Measurements from ENCODE around the gene SHISAL2A.

SHISAL2A gene

DNA sequence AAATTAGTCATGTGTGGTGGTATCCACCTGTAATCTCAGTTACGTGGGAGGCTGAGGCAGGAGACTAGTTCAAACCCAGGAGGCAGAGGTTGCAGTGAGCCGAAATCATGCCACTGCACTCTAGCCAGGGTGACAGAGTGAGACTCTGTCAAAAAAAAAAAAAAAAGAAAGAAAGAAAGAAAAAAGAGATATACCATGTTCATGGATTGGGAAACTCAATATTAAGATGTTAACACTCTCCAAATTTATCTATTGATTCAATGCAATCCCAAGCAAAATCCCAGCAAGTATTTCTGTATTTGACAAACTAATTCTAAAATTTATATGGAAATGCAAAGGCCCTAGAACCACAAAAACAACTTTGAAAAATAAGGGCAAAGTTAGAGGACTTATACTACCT, 11.0 kb upstream of the SHISAL2A start:
- no peak for DNase-seq (ENCODE audit: low read depth)

GRCh38 chr1:52623812-52624211, 9.2 kb upstream of the SHISAL2A start:
- no peak for DNase-seq (ENCODE audit: low read depth)

DNA sequence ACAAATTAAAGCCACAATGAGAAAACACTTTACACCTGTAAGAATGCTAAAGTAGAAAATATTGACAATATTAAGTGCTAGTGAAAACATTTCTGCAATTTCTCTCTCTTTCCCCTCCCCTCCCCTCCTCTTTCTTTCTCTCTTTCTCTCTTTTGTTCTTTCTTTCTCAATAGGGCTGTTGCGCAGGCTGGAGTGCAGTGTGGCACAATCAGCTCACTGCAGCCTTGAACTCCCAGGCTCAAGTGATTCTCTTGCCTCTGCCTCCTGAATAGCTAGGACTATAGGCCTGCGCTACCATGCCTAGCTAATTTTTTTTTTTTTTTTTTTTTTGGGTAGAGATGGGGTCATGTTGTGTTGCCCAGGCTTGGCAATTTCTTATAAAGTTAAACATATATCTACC, 5.9 kb upstream of the SHISAL2A start:
- no peak for DNase-seq (ENCODE audit: low read depth)

- no peak for DNase-seq (ENCODE audit: low read depth)
Measured at GRCh38 chr1:52628614-52629324, 4.2 kb upstream of the SHISAL2A start.

- no peak for DNase-seq (ENCODE audit: low read depth)
Measured at GRCh38 chr1:52629325-52629643, 3.7 kb upstream of the SHISAL2A start.

DNA sequence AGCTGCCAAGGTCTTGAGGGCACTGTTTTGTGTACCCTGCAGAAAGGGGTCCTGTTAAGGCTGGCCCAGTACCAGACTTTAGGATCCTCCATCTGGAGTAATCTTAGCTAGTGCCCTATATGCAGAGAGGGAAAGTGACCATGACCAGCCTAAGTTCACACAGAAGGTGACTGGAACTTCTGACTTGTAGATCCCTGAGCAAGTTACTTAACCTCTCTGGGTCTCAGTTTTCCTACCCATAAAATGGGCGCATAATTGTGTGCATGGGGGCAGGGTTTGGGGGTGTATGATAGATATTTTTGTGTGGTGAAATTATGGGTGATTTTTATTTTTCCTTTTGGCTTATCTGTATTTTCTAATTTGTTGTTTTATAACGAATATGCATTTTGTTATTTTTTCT, 3.3 kb upstream of the SHISAL2A start:
- DNase-seq (ENCODE audit: low read depth): no peak

DNA sequence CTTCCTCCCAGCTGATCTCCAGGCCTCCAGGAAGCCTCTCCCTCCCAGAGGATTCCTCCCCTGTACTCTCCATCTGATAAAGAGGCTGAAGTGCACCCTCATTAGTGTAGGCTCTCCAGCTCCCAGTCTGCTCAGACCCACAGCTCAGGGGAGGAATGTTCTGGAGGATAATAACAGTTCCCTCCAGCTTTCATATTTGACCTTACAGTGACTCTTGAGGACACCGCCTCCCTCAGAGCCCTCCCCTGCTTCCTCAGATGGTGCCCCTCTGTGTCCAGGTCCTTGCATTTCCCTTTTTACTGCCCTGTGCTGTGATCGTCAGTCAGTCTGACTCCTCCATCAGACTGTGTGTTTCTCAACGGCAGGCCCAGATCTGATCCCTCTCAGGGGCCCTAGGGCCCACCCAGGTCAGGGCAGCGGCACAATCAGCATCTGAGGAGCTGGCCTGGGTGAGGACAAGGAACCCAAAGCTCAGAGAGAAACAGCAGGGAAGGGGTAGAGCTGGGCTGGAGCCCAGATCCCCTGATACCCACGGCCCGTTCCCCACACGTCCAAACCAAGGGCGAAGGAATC, 1.1 kb upstream of the SHISAL2A start:
- DNase-seq (ENCODE audit: low read depth): no peak

DNA sequence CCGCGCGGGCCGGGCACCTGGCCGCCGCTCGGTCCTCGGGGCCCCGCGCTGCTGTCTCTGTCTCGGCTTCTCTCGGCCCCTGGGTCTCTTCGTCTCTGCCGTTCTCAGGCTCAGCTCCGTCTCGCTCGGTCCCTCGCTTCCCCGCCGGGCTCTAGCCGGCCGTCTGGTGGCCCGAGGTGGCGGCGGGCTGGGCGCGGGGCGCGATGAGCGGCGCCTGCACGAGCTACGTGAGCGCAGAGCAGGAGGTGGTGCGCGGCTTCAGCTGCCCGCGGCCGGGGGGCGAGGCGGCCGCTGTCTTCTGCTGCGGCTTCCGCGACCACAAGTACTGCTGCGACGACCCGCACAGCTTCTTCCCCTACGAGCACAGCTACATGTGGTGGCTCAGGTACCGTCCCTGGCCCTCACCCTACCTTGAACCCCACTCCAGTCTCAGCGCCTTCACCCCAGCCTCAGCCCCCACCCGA, 355 bp downstream of the SHISAL2A start:
- no peak for DNase-seq (ENCODE audit: low read depth)

DNA sequence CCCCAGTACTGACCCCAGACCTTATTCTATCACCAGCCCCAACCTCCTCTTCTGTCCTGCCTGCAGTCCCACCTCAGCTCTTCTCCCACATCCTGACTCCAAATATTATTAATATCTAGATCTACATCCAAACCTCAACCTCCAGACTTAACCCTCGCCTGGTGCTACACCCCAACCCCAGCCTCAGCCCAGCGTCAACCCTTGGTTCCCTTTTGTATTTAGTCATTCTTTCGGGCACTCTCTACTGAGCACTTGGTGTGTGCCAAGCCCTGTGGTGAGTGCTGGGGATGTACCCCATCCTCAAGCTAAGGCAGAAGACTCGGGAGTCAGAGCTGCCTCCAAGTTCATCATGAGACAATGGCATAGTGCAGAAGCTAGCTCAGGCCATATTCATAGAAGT, 1.1 kb downstream of the SHISAL2A start:
- DNase-seq (ENCODE audit: low read depth): no peak

GRCh38 chr1:52635321-52636089, 2.5 kb downstream of the SHISAL2A start:
- no peak for DNase-seq (ENCODE audit: low read depth)

- DNase-seq (ENCODE audit: low read depth): no peak
Measured at GRCh38 chr1:52636721-52637695, 4.0 kb downstream of the SHISAL2A start.

DNA sequence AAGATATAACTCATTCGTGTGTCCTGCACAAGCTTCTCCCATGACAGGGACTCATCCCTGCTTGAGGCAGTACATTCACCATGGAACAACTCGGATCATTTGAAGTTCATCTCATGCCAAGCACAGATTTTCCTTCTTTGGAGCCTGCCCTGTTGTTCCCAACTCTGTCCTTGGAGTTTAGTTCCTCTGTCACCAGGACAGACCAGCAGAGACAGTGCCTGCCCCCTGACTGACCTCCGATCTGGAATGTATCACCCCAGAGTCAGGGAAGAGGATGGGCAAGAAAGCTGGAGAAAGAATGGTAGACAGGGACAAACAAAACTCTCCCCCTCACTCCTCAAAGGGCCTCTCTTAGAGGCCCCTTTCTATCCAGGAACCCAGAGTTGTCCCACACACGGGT, 5.0 kb downstream of the SHISAL2A start:
- DNase-seq (ENCODE audit: low read depth): no peak

- DNase-seq (ENCODE audit: low read depth): no peak
Measured at GRCh38 chr1:52640697-52641096, 7.7 kb downstream of the SHISAL2A start.

GRCh38 chr1:52641307-52641706, 8.3 kb downstream of the SHISAL2A start:
- no peak for DNase-seq (ENCODE audit: low read depth)

- no peak for DNase-seq (ENCODE audit: low read depth)
Measured at GRCh38 chr1:52645261-52645660, 12.3 kb downstream of the SHISAL2A start.

- no peak for DNase-seq (ENCODE audit: low read depth)
Measured at GRCh38 chr1:52651904-52652303, 18.9 kb downstream of the SHISAL2A start.

DNA sequence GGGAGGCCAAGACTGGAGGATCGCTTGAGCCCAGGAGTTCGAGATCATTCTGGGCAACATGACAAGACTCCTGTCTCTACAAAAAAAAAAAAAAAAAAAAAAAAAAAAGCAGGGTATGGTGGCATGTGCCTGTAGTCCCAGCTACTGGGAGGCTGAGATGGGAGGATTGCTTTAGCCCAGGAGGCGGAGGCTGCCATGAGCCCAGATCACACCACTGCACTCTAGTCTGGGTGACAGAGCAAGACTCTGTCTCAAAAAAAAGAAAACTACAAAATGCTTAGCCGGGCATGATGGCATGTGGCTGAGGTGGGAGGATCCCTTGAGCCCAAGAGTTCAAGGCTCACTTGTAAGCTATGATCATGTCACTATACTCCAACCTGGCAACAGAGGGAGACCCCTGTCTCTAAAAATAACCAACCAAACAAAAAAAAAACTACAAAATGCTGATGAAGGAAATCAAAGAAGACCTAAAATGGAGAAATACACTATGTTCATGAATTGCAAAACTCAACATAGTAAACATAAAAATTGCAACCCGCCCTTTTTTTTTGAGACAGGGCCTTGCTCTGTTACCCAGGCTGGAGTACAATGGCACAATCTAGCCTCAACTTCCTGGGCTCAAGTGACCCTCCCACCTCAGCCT, 20.4 kb downstream of the SHISAL2A start:
- no peak for DNase-seq (ENCODE audit: low read depth)

DNA sequence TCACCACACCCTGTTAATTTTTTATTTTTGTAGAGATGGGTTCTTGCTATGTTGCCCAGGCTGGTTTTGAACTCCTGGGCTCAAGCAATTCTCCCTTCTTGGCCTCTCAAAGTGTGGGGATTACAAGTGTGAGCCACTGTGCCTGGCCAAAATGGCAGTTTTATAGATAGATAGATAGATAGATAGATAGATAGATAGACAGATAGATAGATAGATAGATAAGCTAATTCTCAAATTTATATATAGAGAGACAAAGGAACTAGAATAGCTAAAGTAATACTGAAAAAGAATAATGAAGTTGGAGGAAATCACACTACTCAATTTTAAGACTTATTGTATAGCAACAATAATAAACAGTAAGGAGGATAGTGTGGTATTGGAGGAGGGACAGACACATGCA, 21.1 kb downstream of the SHISAL2A start:
- no peak for DNase-seq (ENCODE audit: low read depth)

DNA sequence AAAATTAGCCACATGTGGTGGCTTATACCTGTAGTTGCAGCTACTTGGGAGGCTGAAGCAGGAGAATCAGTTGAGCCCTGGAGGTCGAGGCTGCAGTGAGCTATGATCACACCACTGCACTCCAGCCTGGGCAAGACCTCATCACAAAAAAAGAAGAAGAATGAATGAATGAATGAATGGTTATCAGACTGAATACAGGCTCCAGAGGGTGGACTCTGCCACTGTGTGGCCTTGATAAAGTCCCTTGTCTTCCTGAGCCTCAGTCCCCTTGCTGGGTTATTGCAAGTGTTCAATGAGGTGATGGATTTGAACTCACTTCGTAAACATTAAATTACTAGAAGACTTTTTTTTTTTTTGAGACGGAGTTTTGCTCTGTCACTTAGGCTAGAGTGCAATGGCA, 24.7 kb downstream of the SHISAL2A start:
- no peak for DNase-seq (ENCODE audit: low read depth)

DNA sequence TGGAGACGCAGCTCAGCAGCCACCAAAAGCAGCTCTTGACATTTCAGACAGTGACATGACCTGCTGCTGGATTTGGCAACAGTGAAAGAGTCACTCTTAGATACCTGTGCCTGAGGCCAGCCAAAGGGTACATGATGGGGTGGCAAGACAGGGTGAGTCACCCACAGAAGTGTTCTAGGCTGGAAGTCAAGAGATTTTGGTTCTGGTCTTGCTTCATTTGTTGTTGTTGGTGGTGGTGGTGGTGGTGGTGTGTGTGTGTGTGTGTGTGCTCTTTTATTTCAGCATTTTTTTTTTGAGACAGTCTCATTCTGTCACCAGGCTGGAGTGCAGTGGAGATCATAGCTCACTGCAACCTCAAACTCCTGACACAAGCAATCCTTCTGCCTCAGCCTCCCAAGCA, 25.8 kb downstream of the SHISAL2A start:
- DNase-seq (ENCODE audit: low read depth): no peak

GRCh38 chr1:52659356-52659755, 26.4 kb downstream of the SHISAL2A start:
- no peak for DNase-seq (ENCODE audit: low read depth)
